C1 segment of cervical spinal cord (tissue), 14 donors: ENCODE measurements around the gene GAS7.

ENCODE experiments used
- DNase-seq, 14 donors: peaks; one replicate each; lab custom pipeline; 2025; lab: John Stamatoyannopoulos, UW

GAS7 gene

DNA sequence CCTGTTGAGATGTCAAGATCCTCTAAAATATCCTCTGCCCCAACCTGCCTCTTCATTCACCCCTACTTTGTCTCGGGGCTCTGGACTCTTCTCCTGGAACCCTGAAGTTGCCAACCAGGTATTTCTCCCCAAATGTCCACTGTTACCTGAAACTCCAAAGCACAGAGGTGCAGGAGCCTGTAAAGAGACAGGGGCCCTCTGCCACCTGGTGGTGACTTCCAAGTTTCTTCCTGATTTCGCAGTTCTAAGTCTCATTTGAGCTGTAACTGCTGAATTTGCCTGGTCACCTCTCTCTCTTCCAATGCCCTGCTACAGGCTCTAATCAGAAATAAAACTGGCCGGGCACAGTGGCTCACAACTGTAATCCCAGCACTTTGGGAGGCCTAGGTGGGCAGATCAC, 216.2 kb downstream of the GAS7 start:
- peak in 1 of 14 donors; percentile 57 for DNase-seq

- no peak for DNase-seq
Observed at GRCh38 chr17:9981344-9981915, 217.0 kb downstream of the GAS7 start.

DNA sequence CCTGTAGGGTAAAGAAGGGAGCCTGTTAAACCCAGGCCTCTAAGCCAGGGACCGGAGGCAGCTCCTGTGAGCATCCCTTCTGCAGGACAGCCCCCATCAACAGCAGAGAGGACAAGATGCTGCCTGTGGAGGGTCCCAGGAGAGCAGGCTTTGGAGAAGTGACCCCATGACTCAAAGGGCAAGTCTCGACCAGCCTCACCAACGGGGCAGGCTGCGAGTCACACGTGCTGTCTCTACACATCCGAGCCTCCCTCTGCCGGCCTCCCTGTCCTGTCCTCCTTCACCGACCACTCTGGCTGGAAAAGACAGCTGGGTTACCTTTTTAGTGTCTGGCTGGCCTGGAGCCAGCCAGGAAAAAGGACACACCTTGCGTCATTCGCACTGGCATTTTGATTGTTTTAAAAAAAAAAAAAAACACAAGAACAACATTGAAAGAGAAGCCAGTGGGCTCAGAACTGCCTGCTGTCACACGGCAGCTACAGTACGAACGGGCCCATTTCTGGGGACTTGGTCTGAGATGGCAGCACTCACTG, 218.9 kb downstream of the GAS7 start:
- no peak for DNase-seq

GRCh38 chr17:9977180-9977575, 221.2 kb downstream of the GAS7 start:
- no peak for DNase-seq

GRCh38 chr17:9976283-9977179, 221.9 kb downstream of the GAS7 start:
- DNase-seq: no peak

DNA sequence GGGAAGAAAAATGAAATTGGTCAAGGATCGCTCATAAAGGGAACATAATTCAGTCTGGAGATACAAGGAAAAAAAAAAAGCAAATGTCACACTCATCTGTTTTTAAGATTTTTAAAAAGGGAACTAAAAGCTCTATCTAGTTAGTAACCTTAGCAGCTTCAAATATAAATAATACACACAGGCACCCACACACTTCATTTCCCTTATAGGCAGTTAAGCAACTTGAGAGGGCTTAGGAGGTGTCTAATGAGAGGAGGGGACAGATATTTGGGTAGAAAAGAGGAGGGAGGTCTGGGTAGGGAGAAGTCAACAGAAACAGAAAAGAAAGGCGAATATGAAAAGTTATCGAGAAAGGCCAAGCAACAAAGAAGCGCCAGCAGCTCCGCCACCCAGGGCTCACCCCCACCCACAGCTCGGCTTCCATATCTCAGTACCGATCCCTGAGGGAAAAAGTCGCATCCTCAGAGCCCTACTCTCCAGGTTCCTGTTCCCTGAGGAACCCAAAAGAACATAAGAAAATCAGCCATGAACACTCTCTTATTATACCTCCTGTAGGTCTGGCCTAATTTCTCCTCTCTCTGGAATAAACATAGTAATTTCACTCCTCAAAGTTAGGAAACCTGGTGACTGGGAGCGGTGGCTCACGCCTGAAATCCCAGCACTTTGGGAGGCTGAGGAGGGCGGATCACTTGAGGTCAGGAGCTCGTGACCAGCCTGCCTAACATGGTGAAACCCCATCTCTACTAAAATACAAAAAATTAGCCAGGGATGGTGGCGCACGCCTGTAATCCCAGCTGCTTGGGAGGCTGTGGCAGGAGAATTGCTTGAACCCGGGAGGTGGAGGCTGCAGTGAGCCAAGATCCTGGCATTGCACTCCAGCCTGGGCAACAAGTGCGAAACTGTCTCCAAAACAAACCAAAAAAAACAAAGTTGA, 223.7 kb downstream of the GAS7 start:
- no peak for DNase-seq

GRCh38 chr17:9973669-9974447, 224.5 kb downstream of the GAS7 start:
- no peak for DNase-seq

DNA sequence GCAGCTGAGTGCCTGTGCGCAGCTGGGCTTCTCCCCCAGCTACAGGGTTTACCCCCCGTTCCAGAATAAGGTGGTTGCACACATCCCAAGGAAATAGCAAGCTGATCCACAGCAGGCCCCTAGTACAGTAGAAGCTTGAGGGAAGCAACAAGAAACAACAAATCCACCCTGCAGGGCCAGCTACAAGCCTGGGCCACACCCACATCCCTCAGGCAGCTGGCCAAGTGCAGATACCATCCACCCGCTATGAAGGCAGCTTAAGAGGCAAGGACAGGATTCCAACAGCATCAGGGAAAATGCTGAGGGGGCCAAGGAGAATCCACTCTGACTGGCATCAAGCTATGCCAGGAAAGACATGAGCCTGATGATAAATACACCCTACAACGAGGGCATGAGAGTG, 226.4 kb downstream of the GAS7 start:
- peak in 1 of 14 donors; percentile 4 for DNase-seq

DNA sequence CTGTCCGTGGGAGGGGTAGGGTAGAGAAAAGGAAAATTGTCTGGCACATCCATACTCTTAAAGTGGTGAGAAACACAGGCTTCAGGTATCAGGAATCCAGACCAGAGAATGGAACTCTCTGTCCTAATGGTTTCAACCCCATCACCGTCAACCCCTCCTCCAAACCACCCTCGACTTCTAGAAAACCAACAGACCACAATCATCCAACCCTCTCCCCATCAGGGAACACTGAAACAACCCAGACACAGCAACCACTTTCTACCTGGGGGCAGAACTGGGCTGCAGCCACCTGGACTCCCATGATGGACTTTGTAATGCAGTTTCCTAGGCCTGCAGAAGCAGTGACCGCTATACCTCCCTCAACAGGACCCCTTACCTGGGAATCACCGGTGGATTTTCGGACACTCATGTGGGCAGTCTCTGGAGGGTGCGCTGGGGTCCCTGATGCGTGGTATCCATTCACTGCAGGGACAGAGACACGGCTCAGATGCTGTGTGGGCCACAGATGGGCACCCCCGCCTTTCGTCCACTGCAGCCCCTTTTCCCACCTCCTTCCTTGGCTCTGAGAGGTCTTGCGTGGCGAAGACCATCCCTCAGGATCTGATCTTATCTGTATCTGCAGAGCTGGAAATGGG, 229.0 kb downstream of the GAS7 start:
- no peak for DNase-seq

DNA sequence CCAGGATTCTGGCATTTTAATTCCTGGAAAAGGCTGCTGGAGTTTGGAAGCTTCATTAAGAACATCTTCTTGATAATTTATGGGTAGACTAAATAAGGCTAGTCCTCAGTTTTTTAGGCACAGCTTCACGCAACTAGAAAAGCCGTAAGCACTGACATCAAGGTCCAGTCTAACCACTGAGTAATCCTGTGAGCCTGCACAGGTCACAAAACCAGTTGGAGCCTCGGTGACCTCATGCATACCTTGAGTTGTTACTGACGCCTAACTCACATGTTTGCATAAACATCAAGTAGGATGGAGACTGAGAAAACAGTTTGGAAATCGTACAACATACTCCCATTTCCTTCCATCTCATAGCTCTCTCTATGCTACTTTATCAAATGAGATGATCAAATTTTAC, 229.5 kb downstream of the GAS7 start:
- DNase-seq: no peak

- no peak for DNase-seq
Observed at GRCh38 chr17:9968008-9968407, 230.4 kb downstream of the GAS7 start.

DNA sequence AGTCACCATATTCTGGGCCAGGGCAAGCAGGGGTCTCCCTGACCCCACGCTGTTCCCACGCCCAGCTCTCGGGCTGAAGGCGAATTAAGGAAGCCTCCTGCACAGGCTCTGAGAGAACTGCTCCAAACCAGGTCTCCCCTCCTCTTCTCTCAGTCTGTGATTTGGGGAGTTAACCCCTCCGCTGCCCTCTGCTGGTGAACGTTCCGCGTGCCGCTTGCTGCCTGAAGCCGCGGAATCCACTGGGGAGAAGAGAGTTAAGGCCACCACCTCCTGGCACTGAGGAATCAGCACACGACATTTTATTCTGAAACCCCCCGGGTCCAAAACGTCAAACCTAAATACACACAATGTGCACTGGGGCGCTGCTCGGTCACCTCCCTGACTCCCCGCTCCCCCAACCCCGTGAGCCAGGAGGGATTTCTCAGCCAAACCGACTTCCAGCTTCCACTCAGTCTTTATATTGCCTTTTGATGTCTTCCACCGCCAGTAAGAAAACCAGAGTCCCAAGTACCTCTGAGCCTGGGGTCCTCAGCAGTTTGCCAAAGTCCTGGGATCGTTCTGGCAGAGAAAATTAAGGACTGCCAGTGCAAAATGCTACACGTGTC, 238.9 kb downstream of the GAS7 start:
- peak in 6 of 14 donors; percentile 1 to 96 (median 11) for DNase-seq

GRCh38 chr17:9958586-9959281, 239.7 kb downstream of the GAS7 start:
- DNase-seq: peak in 1 of 14 donors; percentile 64

GRCh38 chr17:9957244-9957643, 241.2 kb downstream of the GAS7 start:
- DNase-seq: no peak

GRCh38 chr17:9956474-9957131, 241.8 kb downstream of the GAS7 start:
- peak in 2 of 14 donors; percentile 41 to 91 for DNase-seq

DNA sequence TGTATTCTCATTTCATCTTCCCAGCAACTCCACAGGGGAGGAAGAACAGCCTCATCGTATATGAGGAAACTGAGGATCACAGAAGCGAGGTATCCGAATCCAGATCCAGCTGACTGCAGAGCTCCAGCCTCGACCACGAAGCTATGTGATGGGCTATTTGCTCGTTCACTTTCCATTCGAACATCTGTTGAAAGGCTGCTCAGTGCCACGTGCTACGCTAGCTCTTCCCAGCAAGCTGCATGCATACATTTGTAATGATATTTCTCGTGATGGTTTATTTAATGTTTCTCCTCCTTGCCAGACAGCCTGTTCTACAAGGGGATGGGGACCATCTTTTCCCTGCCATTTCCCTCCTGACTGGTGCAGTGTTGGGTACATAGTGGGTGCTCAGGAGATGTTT, 244.9 kb downstream of the GAS7 start:
- no peak for DNase-seq

GRCh38 chr17:9951803-9952202, 246.6 kb downstream of the GAS7 start:
- no peak for DNase-seq

DNA sequence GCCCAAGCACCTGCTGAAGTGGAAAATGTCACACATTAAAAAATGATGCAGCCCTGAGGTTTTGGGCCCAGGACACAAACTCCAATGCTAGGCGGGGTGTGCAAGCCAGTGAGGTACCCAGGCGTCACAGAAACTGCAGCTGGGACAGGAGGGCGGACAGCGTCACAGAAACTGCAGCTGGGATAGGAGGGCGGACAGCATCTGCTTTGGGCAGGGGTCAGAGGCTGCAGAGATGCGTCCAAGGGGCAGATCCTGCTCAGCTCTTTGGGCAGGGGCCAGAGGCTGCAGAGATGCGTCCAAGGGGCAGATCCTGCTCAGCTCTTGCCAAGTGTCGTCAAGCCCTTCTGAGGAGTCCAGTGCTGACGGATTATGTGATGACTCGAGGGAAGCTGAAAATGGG, 249.5 kb downstream of the GAS7 start:
- DNase-seq: peak in 1 of 14 donors; percentile 36

DNA sequence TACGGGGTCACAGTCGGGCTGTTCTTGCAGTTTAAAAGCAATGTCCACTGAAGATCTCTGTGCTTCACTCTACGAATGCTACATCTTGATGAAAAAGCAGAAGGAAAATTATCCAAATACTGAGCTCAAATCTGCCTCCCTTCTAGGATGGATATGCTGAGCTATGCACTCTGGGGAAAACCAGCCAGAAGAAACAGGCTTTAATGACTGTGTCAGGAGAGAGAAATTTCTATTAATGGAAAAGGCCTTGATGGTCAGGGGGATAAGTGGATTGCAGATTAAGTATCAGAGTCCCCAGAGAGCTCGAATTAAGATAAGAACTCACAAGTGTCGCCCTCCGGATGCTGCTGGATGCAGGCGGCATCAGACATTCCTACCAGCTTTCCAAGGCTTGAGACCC, 253.7 kb downstream of the GAS7 start:
- DNase-seq: no peak
